Measurements from ENCODE around the gene CD9.
A peak's percentile ranks its signal among the peaks of the same experiment; 100 is the strongest.

The CD9 gene

GRCh38 chr12:6277982-6278438 is 77.8 kb downstream of the CD9 start:
- peak; percentile 37 for DNase-seq

- peak; percentile 89 for DNase-seq
These were observed 78.4 kb downstream of the CD9 start for GRCh38 chr12:6278439-6279255.

GRCh38 chr12:6279256-6279628 is 79.0 kb downstream of the CD9 start:
- DNase-seq = no peak

- no peak for DNase-seq
These were observed 79.4 kb downstream of the CD9 start for GRCh38 chr12:6279631-6280030.

GRCh38 chr12:6280053-6280469 is 79.9 kb downstream of the CD9 start:
- no peak for DNase-seq

DNA sequence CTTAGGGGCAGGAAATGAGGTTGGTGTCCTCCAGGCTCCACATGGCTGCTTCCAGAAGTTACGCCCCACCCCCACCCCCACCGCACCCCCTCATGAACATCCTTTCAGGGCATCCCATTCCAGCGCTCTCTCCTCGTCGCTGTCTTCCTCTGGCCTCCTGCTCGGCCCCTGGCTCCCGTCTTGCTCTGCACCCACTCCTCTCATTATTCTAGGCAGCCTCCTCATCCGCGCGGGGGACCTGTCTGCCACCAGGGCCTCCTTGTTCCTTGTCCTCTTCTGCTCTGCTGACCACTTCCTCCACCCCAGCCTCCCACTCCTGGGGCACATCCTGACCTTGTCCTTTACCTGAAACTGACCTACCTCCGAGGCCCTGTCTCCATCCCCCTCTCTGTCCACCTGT is 80.5 kb downstream of the CD9 start:
- DNase-seq = no peak

DNA sequence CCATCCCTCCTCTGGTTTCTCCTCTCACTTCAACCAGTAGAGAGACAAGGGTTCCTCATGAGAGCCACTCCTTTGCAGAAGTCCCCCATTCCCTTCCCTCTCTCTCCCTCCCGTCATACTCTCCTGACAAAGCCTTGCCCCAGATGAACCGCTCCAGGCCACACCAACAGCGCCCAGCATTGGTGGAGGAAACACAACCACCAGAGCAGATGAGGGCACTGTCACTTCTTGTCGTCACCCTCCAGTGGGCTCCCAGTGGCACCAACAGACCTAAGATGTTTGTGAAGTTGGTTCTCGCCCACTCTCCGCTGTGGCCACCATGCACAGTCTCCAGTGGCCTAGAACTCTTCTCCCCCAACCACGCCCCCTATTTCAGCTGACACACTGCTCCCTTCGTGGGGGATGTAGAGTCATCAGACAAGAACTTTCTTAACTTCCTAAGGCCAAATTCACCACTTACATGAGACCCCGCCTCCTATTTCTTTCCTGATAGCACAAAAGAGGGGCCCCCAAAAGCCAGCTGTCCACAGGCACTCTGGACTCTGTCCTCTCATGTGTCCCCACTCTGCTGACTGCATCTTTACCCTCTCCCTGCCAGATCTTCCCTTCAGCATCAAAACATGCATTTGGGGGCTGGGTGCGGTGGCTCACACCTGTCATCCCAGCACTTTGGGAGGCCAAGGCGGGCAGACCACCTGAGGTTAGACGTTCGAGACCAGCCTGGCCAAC is 81.0 kb downstream of the CD9 start:
- no peak for DNase-seq

GRCh38 chr12:6282453-6282840 is 82.2 kb downstream of the CD9 start:
- DNase-seq = no peak

- DNase-seq = no peak
These were observed 84.1 kb downstream of the CD9 start for GRCh38 chr12:6284273-6284672.

DNA sequence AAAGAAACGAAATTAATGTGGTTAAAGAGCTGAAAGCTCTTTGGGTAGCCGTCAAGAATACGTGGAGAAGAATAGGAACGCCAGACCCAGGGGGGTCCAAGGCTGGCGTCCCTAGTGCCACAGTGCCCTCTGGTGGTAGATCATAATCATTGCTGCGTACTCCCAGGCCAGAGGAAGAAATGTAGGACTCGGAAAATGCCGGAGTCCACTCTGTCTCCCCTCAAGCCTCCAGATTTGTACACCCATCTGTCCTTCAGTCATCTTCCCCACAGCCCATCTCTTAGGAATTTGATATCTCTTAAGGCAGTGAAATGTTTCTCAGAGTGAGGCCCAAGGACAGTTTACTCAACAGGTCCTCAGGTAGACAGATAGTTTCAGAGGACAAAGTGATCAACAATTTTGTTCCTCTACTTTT is 84.9 kb downstream of the CD9 start:
- peak; percentile 59 for DNase-seq

DNA sequence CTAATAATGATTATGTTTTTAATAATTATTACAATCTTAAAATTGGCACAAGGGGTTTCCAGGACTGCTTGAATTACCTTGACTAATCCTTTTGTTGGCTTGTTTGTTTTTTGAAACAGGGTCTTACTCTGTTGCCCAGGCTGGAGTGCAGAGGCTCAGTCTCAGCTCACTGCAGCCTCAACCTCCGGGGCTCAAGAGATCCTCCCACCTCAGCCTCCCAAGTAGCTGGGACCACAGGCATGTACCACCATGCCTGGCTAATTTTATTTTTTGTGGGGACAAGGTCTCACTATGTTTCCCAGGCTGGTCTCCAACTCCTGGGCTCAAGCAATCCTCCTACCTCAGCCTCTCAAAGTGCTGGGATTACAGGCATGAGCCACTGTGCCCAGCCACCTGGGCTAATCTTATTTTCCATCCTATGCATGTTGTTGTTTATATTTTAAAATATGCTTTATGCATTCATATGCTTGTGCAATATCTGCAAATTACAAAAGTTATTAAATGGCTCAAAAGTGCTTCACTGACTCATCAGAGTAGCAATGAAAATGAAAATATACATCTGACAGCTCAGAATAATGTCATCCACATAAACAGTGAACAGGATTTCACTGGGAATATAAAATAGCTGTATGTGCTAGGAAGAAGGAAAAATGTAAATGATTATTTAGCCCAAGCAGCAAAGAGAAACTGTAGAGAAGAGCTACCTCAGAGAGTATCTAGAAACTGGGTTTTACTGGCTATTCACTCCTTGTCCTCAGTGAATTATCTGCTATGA is 85.5 kb downstream of the CD9 start:
- DNase-seq = no peak

All from activated CD8-positive, alpha-beta memory T cell treated with anti-CD3 and anti-CD28 coated beads, Interleukin-2, amount 50 U/mL, for 4 hours (primary cell).